K562 (cell line): ENCODE data around the gene TOMM40L. TPM values are rescaled to one million over a fixed set of nuclear protein-coding genes. Genes with fewer than 3 reads are reported as not detected.

Experiments used
- ATAC-seq: fragments of 200-7000 bp; cut with Tn5 transposase; 3 replicates; pipeline ENCODE4 v1.9.1; 2020; ENCODE audit warnings: moderate library complexity
- BruUV-seq: library from RNA; stranded (reverse); fragments of 400-500 nt; replicated peaks from 2 replicates; lab custom pipeline; 2021; lab: Mats Ljungman, UMichigan
- CTCF ChIA-PET: fragments of 300-600 bp; formaldehyde crosslinking; extraction: SDS; loops from one replicate; lab custom pipeline; 2021; ENCODE audit warnings: low intra/inter-chr PET ratio; lab: Yijun Ruan, JAX
- POLR2A ChIA-PET: fragments of 300-600, 350-650 bp; sonication (Branson Sonifier 250); formaldehyde crosslinking; extraction: SDS; loops from one replicate; lab custom pipeline; 2021; ENCODE audit warnings: antibody characterized with exemption, inconsistent platforms; lab: Yijun Ruan, JAX
- DNase-seq, 4 experiments: peaks; one replicate each; pipeline versions ENCODE4 v3.0.0 to v3.0.0-alpha.2; 2011 to 2018; ENCODE audit warnings: low spot score in 3 of 4, mixed read lengths in 3 of 4; ENCODE audit errors: extremely low read depth in 1 of 4
- FAIRE-seq: peaks from 2 replicates; lab custom pipeline; 2011; peaks lifted over from hg19 to GRCh38; lab: Jason Lieb, UNC
- H2AFZ ChIP-seq: 2 replicates; pipeline ENCODE4 v1.6.0; 2011; ENCODE audit warnings: low read depth, low read length, control low read depth, inconsistent platforms
- H3K27ac ChIP-seq: fragments of 200-600 bp; 3 replicates; pipeline ENCODE4 v1.8.0; 2011; ENCODE audit warnings: low read depth, mild to moderate bottlenecking, control low read depth, inconsistent platforms, low read length, moderate library complexity, mixed read lengths; ENCODE audit errors: extremely low read depth
- H3K27me3 ChIP-seq, 2 experiments: fragments of 300-600 bp in 1 of 2; 2 replicates in 1 of 2; 3 replicates in 1 of 2; pipeline versions ENCODE4 v1.6.0 to v1.8.0; 2011; ENCODE audit warnings: inconsistent platforms in 2 of 2, low read length in 2 of 2, mild to moderate bottlenecking in 1 of 2, mixed read lengths in 1 of 2, moderate library complexity in 1 of 2; ENCODE audit not compliant: control insufficient read depth in 2 of 2, insufficient read depth in 2 of 2
- H3K36me3 ChIP-seq: fragments of 300-600 bp; 3 replicates; pipeline ENCODE4 v1.8.0; 2011; ENCODE audit warnings: mild to moderate bottlenecking, low read length, inconsistent platforms; ENCODE audit not compliant: control insufficient read depth, insufficient read depth
- H3K4me1 ChIP-seq, 2 experiments: fragments of 200-600 bp in 1 of 2; replicated peaks in 1 of 2; 2 replicates in 1 of 2; 3 replicates in 1 of 2; pipeline versions ENCODE4 v1.5.1 to v1.8.0; 2011; ENCODE audit warnings: inconsistent platforms in 2 of 2, low read length in 2 of 2, mild to moderate bottlenecking in 1 of 2, mixed read lengths in 1 of 2, moderate library complexity in 1 of 2; ENCODE audit not compliant: control insufficient read depth in 2 of 2, insufficient read depth in 2 of 2
- H3K4me2 ChIP-seq: 2 replicates; pipeline ENCODE4 v1.6.1; 2011; ENCODE audit warnings: low read length, control low read depth, inconsistent platforms, mixed read lengths; ENCODE audit not compliant: insufficient read depth
- H3K4me3 ChIP-seq: fragments of 200-600 bp; sonication (generic), shearing (Covaris generic); 2 replicates; pipeline ENCODE4 v1.5.1; 2016; ENCODE audit warnings: control low read depth, inconsistent platforms
- H3K79me2 ChIP-seq: fragments of 200-600 bp; 3 replicates; pipeline ENCODE4 v1.8.0; 2011; ENCODE audit warnings: low read length, inconsistent platforms; ENCODE audit not compliant: control insufficient read depth, insufficient read depth
- H3K9ac ChIP-seq, 2 experiments: 2 replicates each; pipeline versions ENCODE4 v1.6.0 to v1.6.1; 2011; ENCODE audit warnings: low read depth in 2 of 2, low read length in 2 of 2, control low read depth in 1 of 2, inconsistent platforms in 1 of 2, mild to moderate bottlenecking in 1 of 2, mixed read lengths in 1 of 2; ENCODE audit not compliant: insufficient read depth in 1 of 2
- H3K9me1 ChIP-seq: one replicate; pipeline ENCODE4 v1.6.0; 2011; ENCODE audit warnings: inconsistent platforms, mild to moderate bottlenecking, low read length, moderate library complexity; ENCODE audit not compliant: control insufficient read depth, insufficient read depth
- H3K9me3 ChIP-seq: replicated peaks from 2 replicates; pipeline ENCODE4 v1.5.1; 2011; ENCODE audit warnings: low read depth, low read length, inconsistent platforms; ENCODE audit not compliant: control insufficient read depth, insufficient read depth
- H4K20me1 ChIP-seq: replicated peaks from 2 replicates; pipeline ENCODE4 v1.6.1; 2011; ENCODE audit warnings: low read length, inconsistent platforms, mixed read lengths; ENCODE audit not compliant: control insufficient read depth, insufficient read depth
- CEBPG ChIP-seq, 3 experiments: fragments of 200-800 bp in 1 of 3; sonication (Bioruptor generic) in 1 of 3; sonication (generic) in 1 of 3; formaldehyde crosslinking in 1 of 3; IDR thresholded peaks in 2 of 3; conservative IDR thresholded peaks in 1 of 3; 2 replicates each; pipeline versions ENCODE4 v1.6.1 to v1.8.0; 2016 to 2022; ENCODE audit warnings: missing compliant biosample characterization in 2 of 3, missing genetic modification characterization in 2 of 3, mild to moderate bottlenecking in 1 of 3, missing genetic modification reagents in 1 of 3
- CGGBP1 ChIP-seq: fragments of 250-450 bp; sonication (Bioruptor Pico); IDR thresholded peaks from 2 replicates; pipeline ENCODE4 v1.9.0; 2021; ENCODE audit warnings: mild to moderate bottlenecking
- HDGF ChIP-seq: fragments of 450-650 bp; IDR thresholded peaks from 2 replicates; pipeline ENCODE4 v1.6.1; 2016
- RNF219 ChIP-seq: fragments of 250-450 bp; sonication (Bioruptor Pico); IDR thresholded peaks from 2 replicates; pipeline ENCODE4 v1.5.0; 2022; ENCODE audit warnings: mild to moderate bottlenecking
- ZSCAN32 ChIP-seq: fragments of 450-650 bp; formaldehyde crosslinking; IDR thresholded peaks from 2 replicates; pipeline ENCODE4 v1.4.0; 2020; ENCODE audit warnings: mild to moderate bottlenecking, moderate library complexity
- WGBS: fragments of 100-300 bp; shearing (Covaris generic); methylation state at CpG from one replicate; pipeline ENCODE4 v1.1.6; 2016; ENCODE audit warnings: low coverage, mixed read lengths; ENCODE audit not compliant: insufficient coverage; ENCODE audit errors: missing lambda C conversion rate; 5-methylcytosine and 5-hydroxymethylcytosine counted together
- in situ Hi-C: fragments of 300-500 bp; cut with MboI; formaldehyde crosslinking; loops from 4 replicates; pipeline ENCODE4 v1.15.0; 2018; ENCODE audit warnings: inconsistent platforms, mixed read lengths
- intact Hi-C: fragments of 100-400 bp; cut with micrococcal nuclease; formaldehyde crosslinking; loops from 2 replicates; pipeline ENCODE4 v1.14.2; 2022
- polyA plus RNA-seq, 8 experiments: library from polyadenylated mRNA; depleted of rRNA in 4 of 8; stranded (reverse) in 5 of 8; unstranded in 3 of 8; fragments of >200 nt; fragmentation: Nextera tagmentation in 2 of 8; fragmentation: Illumina TruSeq in 1 of 8; extraction: Ambion mirVana in 2 of 8; extraction: Trizol in 1 of 8; gene quantifications; 2 replicates each; pipeline versions ENCODE4 v1.2.1 to v1.2.3, GENCODE V29; 2011 to 2014; ENCODE audit warnings: inconsistent platforms in 1 of 8, missing spikeins in 1 of 8
- total RNA-seq, 7 experiments: library from RNA; depleted of rRNA in 6 of 7; stranded (reverse); fragments of >200 nt in 6 of 7; fragmentation: Illumina TruSeq in 2 of 7; extraction: Trizol in 2 of 7; gene quantifications; 2 replicates each; pipeline versions ENCODE4 v1.2.1 to v1.2.3, GENCODE V29; 2011 to 2021; ENCODE audit warnings: low replicate concordance in 1 of 7

TOMM40L gene
- total and polyA plus RNA-seq, 9 of the 15 experiments (the other 6 are each of a cell fraction or from before 2014, with no cell fraction given), result 9.6 to 33.6 (median 25.2) TPM

GRCh38 chr1:161230762-161231161 is 4.9 kb downstream of the TOMM40L start:
- ATAC-seq, result no peak
- in situ Hi-C loops, result loop anchor here (5.0 kb wide), 1 partner anchor 62 kb away; no protein-coding TSS in a partner anchor
- 84% methylated on average over 7 of the region's 7 CpGs for WGBS
- BruUV-seq, result no TSS peak
- Histone ChIP-seq H3K27me3 (no peaks in the 10 kb centered on the region), H3K36me3 (peaks cover 37% of the 10 kb centered on the region), H3K4me2 (no peak overlapping the region), H3K9me1 (no peaks in the 10 kb centered on the region), H3K79me2 (peaks cover 19% of the 10 kb centered on the region), H3K27ac (no peak overlapping the region), H4K20me1 (no peaks in the 10 kb centered on the region), H3K4me1 (peaks cover 7 to 19% of the 10 kb centered on the region in 2 experiments; a peak in 4 of 5 replicates), H3K9me3 (no peaks in the 10 kb centered on the region), H2AFZ (no peak overlapping the region), H3K4me3 (no peak overlapping the region), H3K9ac (peak overlapping the region in 1 of 2 experiments; percentile 42; a peak in 1 of 4 replicates)
- intact Hi-C loops, result no loop called here
- POLR2A ChIA-PET, result interaction anchor here (0.6 to 1.0 kb wide), 3 partner anchors 10 to 30 kb away, joined by 3 to 4 read pairs (median 3); no protein-coding TSS in a partner anchor
- DNase-seq, result no peak
- no peak for TF ChIP-seq HDGF
- TF ChIP-seq RNF219 (CRISPR knock-in tag), result no peak
- no peak for TF ChIP-seq ZSCAN32 (CRISPR knock-in tag)
- TF ChIP-seq CEBPG (CRISPR knock-in tag; IDR thresholded peaks at IDR 0.05), result no peak
- TF ChIP-seq CEBPG (tag; conservative IDR thresholded peaks at IDR 0.05 in 1 of 2, IDR thresholded peaks at IDR 0.05 in 1 of 2), result no peak
- no peak for TF ChIP-seq CGGBP1
- FAIRE-seq, result no peak
- CTCF ChIA-PET, result no interaction called here
